T-helper 22 cell (primary cell): Measurements from ENCODE around the gene PAX2.

Experiments used
- DNase-seq: peaks from one replicate; pipeline ENCODE4 v3.0.0-alpha.2; 2020; ENCODE audit warnings: low read depth

PAX2 gene

DNA sequence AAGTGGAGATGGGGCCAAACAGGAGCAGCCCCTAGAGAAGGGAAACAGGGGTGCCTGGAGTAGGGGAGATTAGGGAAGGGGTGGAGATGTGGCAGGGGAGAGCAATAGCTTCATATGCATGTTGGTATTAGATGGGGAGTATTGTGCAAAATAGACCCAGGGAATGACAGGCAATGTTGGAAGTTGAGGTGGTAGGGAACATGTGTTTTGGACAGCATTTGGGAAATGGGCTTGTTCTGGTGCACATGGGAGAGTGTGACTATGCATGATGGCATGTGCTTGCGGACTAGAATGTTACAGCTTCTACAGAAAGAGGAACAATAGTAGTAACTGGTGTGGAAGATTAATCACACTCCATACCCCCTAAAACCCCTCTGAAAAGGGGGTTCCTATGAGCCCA, 10.4 kb downstream of the PAX2 start:
- no peak for DNase-seq

DNA sequence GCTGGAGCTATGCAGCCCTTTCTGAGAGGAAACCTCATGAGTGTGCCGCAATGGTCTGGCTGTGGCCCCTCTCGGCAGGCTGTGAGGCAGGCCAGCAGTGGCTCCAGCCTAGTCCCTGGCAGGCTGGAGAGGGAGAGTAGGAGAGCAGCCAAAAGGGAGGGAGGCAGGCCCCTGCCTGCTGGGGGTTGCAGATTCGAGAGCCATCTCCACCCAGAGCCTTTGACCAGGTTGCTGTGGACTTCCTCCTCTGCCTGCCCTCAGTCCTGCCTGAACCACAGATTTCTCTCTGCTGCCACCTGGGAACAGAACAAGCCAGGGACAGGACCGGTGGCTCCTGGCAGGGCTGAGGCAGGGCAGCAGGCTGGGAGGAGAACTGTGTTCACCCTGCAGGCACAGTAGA, 13.9 kb downstream of the PAX2 start:
- DNase-seq, result no peak

DNA sequence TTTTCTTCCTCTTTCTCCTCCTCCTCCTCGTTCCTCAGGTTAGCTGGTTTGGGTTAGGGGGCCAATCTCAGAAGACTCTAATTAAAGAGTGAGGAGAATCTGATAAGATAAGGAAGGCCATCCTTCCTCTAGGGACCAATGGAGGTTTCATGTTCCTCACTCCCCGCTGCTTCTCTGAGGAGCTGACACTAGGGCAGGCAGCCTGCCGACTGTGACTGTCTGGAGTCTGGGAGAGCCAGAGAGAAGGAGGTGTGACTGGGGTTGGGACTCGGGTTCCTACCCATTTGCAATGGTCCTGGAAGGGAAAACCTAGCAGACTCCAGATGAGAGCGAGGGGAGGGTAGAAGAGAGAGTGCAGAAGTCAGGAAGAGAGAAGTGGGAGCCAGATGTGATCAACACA, 15.3 kb downstream of the PAX2 start:
- no peak for DNase-seq

DNA sequence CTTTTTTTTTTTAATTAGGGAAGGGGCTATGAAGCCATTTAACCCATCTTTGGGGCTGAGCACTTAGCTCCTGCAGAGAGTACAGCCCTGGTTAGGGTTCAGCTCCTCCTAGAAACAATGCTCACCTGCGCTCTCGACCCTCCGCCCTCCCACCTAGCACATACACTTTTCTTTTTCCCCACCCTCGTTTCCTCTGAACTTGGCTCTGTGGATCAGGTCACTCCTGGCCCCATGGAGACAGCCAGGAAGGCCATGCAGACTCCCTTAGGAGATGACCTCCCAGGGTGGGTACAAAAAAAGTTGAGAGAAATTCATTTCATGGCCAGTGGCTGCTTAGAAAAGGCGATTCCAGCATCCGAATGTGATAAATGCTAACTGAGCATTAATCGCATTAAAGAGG, 15.8 kb downstream of the PAX2 start:
- DNase-seq, result no peak

DNA sequence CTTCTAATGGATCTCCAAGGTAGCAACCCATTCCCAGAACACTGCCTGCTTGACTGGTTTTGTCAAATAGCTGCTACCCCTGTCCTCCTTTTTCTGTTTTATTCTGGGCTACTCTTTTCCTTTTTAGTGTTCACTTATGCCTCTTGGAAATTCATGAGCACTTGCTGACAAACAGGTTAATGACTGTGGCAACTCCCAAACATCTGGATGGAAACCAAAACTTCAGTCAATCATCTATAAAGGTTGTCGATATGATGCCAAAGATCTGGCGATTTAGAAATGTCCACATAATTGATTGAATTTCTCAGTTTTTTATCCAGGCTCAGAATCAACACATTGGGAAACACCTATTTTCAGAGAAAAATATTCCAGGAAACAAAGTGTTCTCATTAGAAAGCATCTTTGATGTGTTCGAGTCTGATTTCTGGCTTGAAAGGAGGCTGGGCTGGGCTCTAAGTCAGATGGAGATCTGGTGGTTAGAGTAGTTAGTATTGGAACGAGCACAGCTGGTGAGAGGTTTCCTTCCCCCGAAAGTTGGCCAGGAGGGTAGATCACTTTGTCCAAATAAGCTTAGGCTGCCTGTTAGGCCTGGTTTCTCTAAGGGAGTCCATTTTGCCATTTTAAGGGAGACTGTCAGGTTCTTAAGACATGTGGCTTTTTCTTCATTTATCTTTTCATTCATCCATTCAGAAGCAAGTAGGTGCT, 17.8 kb downstream of the PAX2 start:
- no peak for DNase-seq

DNA sequence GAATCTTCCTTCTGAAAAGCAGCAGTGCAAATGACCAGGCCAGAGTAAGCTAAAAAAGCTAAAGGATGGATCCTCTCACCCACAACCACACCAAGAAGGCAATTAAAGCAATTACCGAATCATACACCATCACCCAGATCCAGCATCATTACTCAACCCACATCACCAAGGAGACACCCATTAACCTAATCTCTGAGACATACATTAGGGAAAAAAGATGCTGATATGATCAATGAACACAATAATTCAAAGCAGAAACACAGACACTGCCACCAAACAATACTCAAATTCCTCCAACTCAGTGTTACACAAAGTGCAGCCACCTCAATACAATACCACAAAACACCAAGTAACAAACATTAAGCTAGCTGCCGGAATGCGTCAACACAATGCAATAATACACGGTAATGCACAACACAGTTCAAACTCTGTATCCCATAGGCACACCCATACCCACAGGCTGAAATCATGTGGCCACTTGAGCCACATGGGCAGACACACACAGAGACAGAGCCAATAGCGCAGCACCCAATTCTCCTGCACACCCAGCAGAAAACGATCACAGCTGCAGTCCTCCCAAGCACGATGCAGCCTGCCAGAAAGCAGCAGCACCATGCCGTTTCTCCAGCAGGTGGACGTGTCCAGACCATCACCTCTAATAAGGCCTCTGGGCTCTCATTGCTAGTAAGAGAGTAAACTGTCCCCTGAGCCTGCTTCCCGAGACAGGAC, 21.5 kb downstream of the PAX2 start:
- no peak for DNase-seq

DNA sequence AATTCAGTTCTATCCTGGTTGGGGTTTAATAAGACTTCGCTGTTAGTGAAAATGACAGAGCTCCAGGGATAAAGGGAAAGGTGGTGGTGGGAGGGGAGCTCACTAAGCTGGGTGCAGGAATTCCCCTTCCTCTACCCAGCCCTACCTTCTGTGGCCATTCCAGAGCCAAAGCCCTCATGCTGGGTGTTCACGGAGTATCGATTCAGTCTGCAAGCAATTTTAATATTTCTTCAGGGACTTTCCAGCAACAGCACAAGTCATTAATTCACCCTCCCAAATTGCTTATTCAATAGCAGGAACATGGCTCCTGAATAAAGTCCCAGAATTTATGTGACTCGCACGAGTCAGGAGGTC, 22.0 kb downstream of the PAX2 start:
- no peak for DNase-seq

DNA sequence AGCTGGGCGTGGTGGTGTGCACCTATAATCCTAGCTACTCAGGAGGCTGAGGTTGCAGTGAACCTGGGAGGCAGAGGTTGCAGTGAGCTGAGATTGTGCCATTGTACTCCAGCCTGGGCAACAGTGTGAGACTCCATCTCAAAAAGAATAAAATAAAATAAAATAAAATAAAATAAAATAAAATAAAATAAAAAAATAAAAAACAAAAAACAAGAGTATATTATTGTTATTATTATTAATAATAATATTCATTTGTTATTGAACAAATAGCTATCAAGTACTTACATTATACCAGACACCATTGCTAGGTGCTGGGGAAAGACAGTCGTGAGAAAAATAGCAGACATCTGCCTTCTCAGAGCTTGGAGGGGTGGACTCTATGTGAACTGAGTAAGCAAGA, 24.1 kb downstream of the PAX2 start:
- DNase-seq, result no peak

DNA sequence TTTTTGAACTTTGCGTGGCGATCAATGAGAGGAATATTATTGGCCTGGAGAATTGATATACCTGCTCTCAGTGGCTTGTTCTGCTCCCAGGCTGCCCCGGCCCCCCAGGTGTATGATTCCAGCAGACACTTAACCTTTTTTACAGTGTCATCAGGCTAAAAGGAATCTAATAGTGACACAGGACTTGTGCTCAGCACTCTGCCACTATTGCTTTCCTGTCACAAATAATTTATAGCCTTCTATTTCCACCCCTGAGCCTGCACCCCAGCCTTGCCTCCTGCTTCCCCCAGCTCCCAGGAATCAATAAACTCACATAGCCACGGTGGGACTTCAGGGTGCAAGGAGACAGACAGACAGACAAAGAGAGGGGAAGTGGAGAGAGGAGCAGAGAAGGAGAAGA, 28.3 kb downstream of the PAX2 start:
- DNase-seq, result no peak

DNA sequence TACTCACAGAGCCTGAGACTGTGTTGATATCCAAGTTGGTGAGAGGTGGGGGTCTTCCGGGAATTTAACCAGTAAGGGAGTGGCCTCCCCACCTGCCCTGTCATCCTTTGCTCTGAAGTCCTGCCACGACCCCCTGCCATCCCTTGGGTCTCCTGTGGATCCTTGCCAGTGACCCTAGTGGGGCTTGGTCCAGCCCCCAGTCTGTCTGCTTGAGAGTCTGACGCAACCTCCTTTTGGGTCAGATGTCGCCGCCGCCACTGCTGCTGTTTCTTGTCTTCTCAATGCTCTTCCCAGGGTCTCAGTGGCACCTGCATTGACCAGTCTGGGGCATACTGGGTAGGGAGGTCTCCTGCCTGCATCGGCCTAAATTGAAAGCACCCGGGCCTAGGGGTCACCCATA, 28.8 kb downstream of the PAX2 start:
- no peak for DNase-seq

DNA sequence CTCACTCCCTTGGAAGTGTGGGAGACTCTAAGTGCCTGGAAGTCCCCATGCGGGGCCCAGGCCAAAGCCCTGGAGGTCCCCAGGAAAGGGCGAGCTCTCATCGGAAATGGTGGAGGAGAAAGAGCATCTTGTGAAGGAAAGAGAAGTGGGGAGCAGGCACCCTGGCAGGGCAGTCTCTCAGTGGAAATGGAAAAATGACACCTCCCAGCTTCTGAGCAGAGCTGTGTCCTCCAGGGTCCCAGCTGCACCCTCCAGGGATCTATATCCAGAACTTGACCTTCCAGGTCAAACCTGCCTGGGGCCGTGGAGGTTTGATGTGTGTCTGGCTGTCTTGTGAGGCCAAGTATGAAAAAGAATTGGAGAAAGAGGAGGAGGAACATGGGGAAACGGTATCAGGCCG, 29.5 kb downstream of the PAX2 start:
- DNase-seq, result no peak

DNA sequence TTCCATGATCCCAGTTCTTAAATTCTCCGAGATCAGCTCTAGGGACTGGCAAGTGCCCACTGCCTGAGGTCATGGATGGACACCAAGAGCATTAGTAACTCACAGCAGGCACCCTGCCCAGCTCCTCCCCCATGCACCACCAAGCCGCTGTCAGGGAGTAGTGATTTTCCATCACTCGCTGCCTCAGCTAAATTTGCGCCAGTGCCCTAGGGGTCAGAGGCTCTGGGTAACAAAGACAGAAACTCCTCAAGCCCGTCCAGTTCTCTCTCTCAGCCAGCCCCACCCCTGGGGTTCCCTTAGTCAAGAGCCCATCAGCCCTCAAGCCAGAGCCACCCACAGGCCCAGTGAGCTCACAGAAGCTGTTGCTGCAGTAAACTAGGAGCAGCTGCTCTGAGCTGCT, 30.0 kb downstream of the PAX2 start:
- DNase-seq, result no peak

DNA sequence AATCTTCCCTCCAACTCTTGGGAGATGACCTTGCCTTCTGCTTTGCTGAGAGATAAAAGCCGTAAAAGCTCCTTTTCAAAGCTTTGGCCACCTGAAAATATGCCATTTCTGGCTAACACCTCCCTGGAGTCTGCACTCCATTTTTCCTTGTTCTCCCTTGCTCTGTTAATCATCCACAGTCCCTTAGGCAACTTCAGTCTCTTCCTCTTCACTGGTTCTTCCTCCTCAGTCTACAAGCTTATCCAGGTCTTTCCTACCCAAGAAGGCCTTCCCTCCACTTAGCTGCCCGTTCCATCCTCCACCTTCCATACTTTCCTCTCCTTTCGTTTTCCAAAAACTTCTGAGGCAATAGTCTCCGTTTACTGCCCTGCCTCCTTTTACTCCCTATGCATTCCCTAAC, 30.5 kb downstream of the PAX2 start:
- no peak for DNase-seq

DNA sequence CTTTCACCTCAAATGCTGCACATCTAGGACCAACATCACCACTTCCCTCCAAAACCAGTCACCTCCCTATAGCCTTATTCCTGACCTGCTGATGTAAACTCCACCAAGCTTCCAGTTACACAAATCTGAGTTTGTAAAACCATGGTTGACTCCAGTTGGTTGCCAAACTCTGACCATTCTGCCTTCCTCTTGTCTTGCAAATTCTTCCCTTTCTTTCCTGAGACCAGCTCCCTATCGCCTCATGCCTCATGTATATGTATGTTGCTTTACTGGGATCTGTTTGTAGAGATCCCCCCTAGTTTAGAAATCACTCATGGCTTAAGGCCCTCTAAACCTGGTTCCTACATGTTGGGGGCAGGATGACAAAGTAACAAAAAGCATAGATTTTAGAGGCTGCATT, 31.3 kb downstream of the PAX2 start:
- no peak for DNase-seq

DNA sequence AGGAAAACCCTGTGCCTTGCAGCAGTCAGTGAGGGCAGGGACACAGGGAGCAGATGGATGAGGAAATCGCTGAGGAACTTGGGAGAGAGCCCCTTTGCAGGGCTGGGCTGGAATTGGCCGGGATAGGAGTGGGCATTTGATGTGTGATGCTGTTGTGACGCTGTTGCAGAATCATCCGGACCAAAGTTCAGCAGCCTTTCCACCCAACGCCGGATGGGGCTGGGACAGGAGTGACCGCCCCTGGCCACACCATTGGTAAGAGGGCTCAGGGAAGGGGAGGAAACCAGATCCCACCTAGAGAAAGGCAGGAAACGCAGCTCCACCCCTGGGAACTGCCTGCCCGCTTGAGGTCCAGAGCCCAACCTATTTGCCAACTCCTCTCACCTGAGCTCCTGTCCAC, 33.9 kb downstream of the PAX2 start:
- no peak for DNase-seq

DNA sequence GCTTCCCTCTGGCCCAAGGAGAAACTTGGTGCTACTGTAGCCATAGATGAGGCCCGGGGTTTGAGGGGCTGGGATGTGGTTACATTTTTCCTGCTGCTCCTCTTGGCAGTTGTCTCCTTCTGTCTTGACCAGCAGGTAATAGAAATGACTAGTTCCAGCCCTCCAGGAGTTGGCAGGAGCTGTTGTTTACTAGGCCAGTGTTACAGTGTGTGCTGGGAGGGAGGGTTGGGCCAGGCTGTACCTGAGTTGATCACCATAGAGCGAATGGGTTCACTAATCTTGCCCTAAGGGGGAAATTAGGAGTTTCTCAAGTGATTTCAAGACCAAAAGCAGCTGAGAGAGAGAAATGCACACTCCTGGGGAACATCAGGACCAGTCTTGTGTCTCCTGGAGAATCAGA, 34.9 kb downstream of the PAX2 start:
- DNase-seq, result no peak

DNA sequence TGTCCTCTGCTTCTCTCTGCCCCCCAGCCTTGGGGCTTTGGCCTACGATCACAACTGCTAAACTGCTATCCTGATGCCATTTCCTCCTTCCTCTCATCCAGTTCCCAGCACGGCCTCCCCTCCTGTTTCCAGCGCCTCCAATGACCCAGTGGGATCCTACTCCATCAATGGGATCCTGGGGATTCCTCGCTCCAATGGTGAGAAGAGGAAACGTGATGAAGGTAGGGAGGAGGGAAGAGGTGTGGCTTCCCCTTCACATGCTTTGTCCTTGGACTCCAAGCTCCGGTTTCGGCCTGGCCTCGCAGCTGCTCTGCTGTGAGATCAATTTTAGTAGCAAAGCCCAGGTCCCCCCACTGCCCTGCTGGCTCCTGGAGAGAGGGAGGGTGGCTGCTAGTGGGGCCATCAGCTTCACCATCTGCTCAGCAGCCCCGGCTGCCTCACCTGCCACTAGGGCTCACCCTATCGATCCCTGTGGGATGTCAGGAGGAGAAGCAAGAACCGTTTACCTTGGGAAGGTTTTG, 35.8 kb downstream of the PAX2 start:
- no peak for DNase-seq

DNA sequence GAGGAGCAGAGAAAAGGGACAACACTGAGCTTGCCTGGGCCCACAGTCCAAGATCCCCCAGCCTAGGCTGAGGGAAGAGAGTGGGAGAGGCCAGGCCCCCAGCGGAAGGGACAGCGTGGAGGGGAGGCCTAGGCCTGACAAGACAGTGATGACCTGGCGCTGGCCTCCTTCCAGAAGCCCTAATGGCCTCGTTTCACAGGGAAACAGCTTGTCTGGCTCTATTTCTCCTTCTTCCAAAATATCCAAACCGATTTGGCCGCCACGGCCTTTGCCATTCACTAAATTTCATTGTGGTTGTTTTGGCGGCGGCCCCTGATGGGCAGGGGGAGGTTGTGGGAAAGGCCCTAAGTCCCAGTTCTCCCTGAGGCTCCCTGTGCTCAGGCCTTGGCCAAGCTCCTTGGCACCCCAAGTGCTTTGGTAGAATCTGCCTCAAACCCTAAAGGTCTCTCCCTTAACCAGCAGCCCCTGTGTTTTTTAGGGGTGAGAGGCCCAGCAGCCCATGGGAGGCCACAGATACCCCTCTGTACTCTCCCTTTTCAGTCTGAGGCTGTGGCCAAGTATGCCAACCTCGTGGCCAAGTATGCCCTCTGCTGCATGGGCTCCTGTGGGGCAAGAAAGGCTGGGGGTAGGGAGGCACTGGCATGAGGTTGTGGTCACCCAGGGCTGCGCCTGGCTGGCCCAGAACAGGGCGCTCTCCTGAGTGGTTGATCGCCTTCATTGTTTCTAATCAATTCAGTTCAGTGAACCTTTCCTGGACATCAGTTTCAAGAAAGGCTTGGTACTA, 37.3 kb downstream of the PAX2 start:
- no peak for DNase-seq

DNA sequence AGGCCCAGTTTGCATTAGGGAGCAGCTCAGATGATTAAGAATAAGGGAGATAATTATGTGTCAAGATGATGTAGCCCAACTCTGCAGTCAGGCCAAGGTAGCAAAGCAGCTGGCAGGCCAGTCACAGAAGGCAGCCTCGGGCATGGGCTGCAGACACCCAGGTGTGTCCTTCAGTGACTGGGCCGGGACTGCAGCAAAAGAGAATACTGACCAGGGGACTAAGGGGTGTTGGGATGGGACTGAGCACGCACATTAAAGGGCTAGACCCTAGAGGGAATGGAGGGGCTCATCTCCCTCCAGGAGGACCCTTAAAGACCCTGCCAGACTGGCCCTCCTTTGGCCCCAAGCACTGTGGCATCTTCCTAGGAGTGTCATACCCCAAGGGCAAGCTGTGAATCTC, 38.7 kb downstream of the PAX2 start:
- DNase-seq, result no peak

DNA sequence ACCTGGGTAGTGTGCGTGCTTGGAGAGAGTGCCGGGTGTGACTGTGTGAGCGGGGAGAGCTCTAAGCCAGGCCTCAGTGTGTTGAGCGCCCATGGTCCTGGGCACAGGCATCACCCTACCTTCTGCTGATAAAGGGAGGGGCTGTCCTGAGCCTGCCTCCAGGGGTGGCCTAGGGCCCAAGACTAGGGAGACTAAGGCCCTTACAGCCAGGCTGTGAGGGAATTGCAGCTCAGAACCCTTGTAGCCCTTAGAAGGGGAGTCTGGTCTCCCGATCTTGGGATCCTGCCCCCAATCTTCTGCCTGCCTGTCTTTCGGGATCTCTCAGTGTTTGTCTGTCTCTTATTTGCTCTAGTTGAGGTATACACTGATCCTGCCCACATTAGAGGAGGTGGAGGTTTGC, 41.2 kb downstream of the PAX2 start:
- no peak for DNase-seq

DNA sequence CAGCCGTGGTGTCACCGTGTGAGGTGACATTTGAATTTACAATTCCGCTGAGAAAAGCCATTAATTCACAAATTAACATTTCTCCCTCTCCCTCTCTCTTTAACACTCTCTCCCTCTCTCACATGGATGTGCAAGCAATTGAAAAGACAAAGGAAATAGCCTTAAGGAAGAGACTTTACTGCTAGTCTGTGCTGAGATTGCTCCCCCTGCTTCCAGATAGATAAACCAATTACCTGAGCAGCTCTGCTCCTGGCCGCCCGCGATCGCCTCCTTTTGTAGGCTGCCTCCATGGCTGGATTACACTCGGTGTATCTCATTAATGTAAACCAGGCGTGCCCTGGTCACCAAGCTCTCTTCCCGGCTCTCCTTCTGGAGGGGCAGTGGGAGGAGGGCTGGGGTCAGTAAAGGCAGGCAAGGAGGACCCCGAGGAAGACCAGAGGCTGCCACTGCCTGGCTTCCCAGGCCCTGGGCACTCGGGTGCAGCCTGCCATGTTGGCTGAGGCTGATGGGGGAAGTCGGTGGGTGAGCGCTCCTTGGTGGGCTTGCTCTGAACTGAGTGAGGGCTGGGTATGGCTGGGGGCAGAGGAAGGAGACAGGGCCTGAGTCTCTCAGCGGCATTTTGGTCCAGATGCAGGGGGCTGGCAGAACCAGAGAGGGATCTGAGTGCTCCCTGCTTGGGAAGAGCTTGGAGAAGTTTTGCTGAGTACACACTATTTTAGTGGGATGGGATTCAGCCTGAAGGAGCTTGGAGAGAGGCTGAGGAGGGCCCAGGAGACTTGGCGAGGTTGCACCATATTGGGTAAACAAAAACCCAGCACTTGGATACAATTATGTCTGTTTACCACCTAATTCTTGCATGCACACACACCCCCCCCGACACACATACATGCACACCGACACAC, 42.9 kb downstream of the PAX2 start:
- DNase-seq, result no peak

DNA sequence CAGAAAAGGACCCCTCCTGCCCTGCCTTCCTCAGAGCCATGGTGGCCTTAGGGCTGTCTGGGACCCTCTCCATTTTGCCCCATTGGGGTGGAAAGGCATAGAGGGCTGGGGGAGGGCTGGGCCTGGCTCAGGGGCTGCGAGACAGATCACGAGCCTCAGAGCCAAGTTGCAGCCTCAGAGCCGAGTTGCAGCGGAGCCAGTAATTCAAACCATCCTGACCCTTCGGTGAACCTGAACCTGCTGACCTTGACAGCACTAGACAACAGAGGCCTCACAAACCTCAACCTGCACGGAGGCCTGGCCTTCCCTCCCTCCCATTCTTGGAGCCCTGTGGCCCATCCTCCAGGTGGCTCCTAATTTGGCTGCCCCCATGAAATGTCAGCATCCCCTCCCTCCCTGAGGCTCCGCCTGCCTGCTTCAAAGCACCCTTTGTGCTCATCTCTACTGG, 45.4 kb downstream of the PAX2 start:
- no peak for DNase-seq
